Sigmoid colon (tissue), 4 donors: ENCODE data around the gene DCHS2.

Experiments
- CTCF ChIP-seq, 4 experiments: fragments of 450-650 bp in 3 of 4; fragments of 200-600 bp in 1 of 4; IDR thresholded peaks; one replicate each; pipeline ENCODE4 v1.5.1; 2016 to 2019; ENCODE audit warnings: antibody characterized with exemption in 4 of 4, mild to moderate bottlenecking in 3 of 4, moderate library complexity in 2 of 4
- POLR2A ChIP-seq, 2 donors: fragments of 450-650 bp; IDR thresholded peaks; one replicate each; pipeline ENCODE4 v1.6.1; 2016; ENCODE audit warnings: antibody characterized with exemption in 2 of 2, mild to moderate bottlenecking in 2 of 2, moderate library complexity in 2 of 2
- POLR2AphosphoS5 ChIP-seq, 4 donors: sonication (generic); formaldehyde crosslinking; IDR thresholded peaks; one replicate each; pipeline ENCODE4 v1.6.1; 2017; ENCODE audit warnings: antibody characterized with exemption in 4 of 4

GRCh38 chr4:154335588-154335987, 156.0 kb downstream of the DCHS2 start:
- TF ChIP-seq CTCF (IDR thresholded peaks at IDR 0.05): no peak
- TF ChIP-seq POLR2A (IDR thresholded peaks at IDR 0.05): no peak
- TF ChIP-seq POLR2AphosphoS5 (IDR thresholded peaks at IDR 0.05): no peak
